Stimulated activated naive B cell treated with anti-CD40 and anti-IgM and Interleukin-4, amounts not matched to agents 10 μg/mL and 1 μg/mL and 100 μg/mL, for 72 hours (primary cell): ENCODE data around the gene DDX41.
A peak's percentile ranks its signal among the peaks of the same experiment; 100 is the strongest.

Experiments used
- ATAC-seq, 2 donors: fragments of 150-1000 bp; cut with Tn5 transposase; replicated peaks; 2 replicates each; pipeline ENCODE4 v1.10.0; 2021; ENCODE audit warnings: moderate library complexity in 1 of 2
- DNase-seq: peaks from one replicate; pipeline ENCODE4 v3.0.0; 2021
- H3K27ac Mint-ChIP-seq: one replicate; pipeline ENCODE4 v1.8.0; 2022; ENCODE audit warnings: mild to moderate bottlenecking, mixed read lengths
- H3K27me3 Mint-ChIP-seq, 2 donors: one replicate each; pipeline ENCODE4 v1.8.0; 2022; ENCODE audit warnings: mixed read lengths in 2 of 2
- H3K36me3 Mint-ChIP-seq, 2 donors: one replicate each; pipeline ENCODE4 v1.8.0; 2022; ENCODE audit warnings: mixed read lengths in 2 of 2, mild to moderate bottlenecking in 1 of 2
- H3K4me1 Mint-ChIP-seq, 2 donors: one replicate each; pipeline ENCODE4 v1.8.0; 2022; ENCODE audit warnings: mixed read lengths in 2 of 2, mild to moderate bottlenecking in 1 of 2
- H3K4me3 Mint-ChIP-seq, 2 donors: one replicate each; pipeline ENCODE4 v1.8.0; 2022; ENCODE audit warnings: mild to moderate bottlenecking in 2 of 2, mixed read lengths in 2 of 2, moderate library complexity in 1 of 2
- H3K9me3 Mint-ChIP-seq, 2 donors: one replicate each; pipeline ENCODE4 v1.8.0; 2022; ENCODE audit warnings: mixed read lengths in 2 of 2, mild to moderate bottlenecking in 1 of 2

DDX41 gene

GRCh38 chr5:177472460-177473442, 44.0 kb downstream of the DDX41 start:
- Mint-ChIP-seq H3K9me3 (no peaks in the 10 kb centered on the region), H3K36me3 (no peaks in the 10 kb centered on the region), H3K27ac (no peak overlapping the region), H3K4me1 (peaks cover 23 to 31% of the 10 kb centered on the region in 2 donors), H3K27me3 (peaks cover 8 to 11% of the 10 kb centered on the region in 2 donors), H3K4me3 (peak overlapping the region; percentile 41 to 69)
- DNase-seq (no peak), ATAC-seq (peak; percentile 58)

DNA sequence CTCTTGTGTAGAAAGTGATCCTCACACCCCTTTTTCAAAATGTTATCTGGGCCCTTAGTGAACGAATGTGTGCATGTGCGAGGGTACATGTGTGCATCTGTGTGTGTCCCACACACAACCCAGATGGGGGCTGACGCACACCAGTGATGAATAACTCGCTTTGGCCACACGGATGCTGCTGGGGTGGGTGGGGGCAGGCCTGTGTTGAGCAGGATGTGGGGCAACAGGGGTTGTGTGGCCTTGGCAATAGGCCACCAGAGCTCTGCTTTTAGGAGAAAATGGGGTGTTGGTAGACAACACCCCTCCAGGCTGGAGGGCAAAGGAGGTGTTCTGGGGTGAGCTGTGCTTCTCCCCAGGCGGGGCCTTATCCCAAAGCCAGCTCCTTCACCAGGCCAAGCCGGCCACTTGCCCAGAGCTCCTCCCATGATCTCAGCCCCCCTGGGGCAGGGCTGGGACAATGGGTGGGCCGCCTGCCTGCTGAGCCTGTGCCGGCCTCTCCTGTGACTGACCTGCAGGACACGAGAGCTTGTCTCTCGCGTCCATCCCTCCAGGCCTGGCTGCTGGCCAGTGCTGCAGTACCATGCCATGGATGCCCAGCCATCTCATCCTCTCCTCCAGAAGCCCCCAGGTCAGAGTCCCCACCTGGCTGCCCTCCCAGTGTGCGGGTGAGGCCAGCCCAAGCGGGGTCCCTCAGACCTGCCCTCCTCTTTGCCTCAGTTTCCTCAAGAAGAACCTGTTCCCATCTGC, 45.0 kb downstream of the DDX41 start:
- H3K4me3 Mint-ChIP-seq = peak overlapping the region; percentile 34 to 56
- H3K4me1 Mint-ChIP-seq = peaks cover 23 to 29% of the 10 kb centered on the region in 2 donors
- peaks cover 8 to 11% of the 10 kb centered on the region in 2 donors for H3K27me3 Mint-ChIP-seq

GRCh38 chr5:177470759-177471536, 45.8 kb downstream of the DDX41 start:
- DNase-seq = no peak
- peaks cover 21 to 22% of the 10 kb centered on the region in 2 donors for H3K4me1 Mint-ChIP-seq
- H3K27me3 Mint-ChIP-seq = peaks cover 8 to 11% of the 10 kb centered on the region in 2 donors
- H3K36me3 Mint-ChIP-seq = no peaks in the 10 kb centered on the region
- no peaks in the 10 kb centered on the region for H3K9me3 Mint-ChIP-seq
- H3K27ac Mint-ChIP-seq = no peak overlapping the region
- no peak overlapping the region for H3K4me3 Mint-ChIP-seq
- ATAC-seq = no peak

More for the DNA sequence above, 45.0 kb downstream of the DDX41 start:
- DNase-seq (no peak), ATAC-seq (no peak)
- no peak overlapping the region for H3K27ac Mint-ChIP-seq
- H3K36me3 Mint-ChIP-seq = no peaks in the 10 kb centered on the region
- no peaks in the 10 kb centered on the region for H3K9me3 Mint-ChIP-seq

DNA sequence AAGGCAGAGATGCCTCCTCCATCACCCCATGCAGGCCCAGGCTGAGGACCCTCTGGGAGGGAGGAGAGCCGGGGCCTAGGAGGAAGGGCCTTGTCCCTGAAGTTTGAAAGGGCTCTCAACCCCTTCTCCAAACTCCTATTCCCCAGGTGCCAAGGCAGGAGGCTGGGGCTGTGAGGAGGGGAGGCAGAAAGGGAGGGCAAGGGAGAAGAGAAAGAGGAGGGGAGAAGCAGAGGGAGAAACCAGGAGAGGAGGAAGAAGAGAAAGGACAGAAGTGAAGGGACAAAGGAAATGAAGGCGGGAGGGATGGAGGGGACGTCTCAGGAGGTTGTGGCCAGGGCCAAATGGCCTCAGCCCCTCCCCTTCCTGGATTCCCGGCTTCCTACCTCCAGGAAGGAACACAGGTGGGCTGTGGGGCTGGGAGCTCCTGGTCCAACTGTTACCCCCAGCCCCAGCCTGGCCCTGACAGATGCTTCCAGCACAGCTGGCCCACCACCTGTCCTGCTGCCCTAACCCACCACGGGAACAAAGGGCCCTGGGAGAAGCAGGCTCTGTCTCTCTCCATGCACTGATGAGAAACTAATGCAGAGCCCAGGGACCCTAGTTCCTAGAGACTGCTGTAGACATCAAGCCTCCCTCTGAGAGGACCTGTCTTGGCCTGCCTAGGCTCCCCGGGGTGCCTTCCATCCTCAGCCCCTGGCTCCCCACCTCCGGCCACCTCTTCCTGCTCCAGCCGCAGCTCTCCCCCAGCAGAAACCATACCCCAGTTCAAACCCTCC, 46.8 kb downstream of the DDX41 start:
- Mint-ChIP-seq H3K9me3 (no peaks in the 10 kb centered on the region), H3K36me3 (no peaks in the 10 kb centered on the region), H3K27me3 (peaks cover 8 to 11% of the 10 kb centered on the region in 2 donors), H3K4me3 (no peak overlapping the region), H3K4me1 (peaks cover 12 to 14% of the 10 kb centered on the region in 2 donors), H3K27ac (no peak overlapping the region)
- no peak for DNase-seq
- no peak for ATAC-seq

- Mint-ChIP-seq H3K27me3 (peaks cover 2 to 3% of the 10 kb centered on the region in 2 donors), H3K9me3 (no peaks in the 10 kb centered on the region), H3K4me3 (no peak overlapping the region), H3K27ac (no peak overlapping the region), H3K36me3 (no peaks in the 10 kb centered on the region), H3K4me1 (peaks cover 2 to 6% of the 10 kb centered on the region in 2 donors)
- no peak for ATAC-seq
- DNase-seq = no peak
These were observed 47.8 kb downstream of the DDX41 start for GRCh38 chr5:177468685-177469628.

DNA sequence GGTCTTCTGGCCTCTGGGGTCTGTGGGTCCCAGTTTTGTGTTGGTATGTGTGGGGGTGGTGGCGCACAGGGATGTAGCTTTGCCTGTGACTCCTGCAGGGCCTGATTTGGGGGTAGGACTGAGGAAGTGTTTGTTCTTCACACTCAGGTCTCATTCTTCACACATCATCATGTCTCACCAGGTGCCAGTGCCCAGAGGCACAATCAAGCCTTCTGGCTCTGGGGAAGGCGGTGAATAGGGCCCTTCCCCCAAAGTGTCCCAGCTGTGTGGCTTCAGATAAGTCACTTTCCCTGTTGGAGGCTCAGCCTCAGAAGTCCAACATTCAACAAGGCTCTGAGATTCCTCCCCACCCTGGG, 48.5 kb downstream of the DDX41 start:
- Mint-ChIP-seq H3K4me1 (peaks cover 0 to 4% of the 10 kb centered on the region in 2 donors), H3K9me3 (no peaks in the 10 kb centered on the region), H3K27ac (no peak overlapping the region), H3K36me3 (no peaks in the 10 kb centered on the region), H3K4me3 (no peak overlapping the region), H3K27me3 (no peaks in the 10 kb centered on the region)
- ATAC-seq (no peak), DNase-seq (no peak)

- Mint-ChIP-seq H3K9me3 (no peaks in the 10 kb centered on the region), H3K27me3 (no peaks in the 10 kb centered on the region), H3K4me1 (peaks cover 4 to 6% of the 10 kb centered on the region in 2 donors), H3K27ac (no peak overlapping the region), H3K4me3 (no peak overlapping the region), H3K36me3 (no peaks in the 10 kb centered on the region)
- DNase-seq (no peak), ATAC-seq (no peak)
These were observed 49.3 kb downstream of the DDX41 start for GRCh38 chr5:177467436-177467835.

DNA sequence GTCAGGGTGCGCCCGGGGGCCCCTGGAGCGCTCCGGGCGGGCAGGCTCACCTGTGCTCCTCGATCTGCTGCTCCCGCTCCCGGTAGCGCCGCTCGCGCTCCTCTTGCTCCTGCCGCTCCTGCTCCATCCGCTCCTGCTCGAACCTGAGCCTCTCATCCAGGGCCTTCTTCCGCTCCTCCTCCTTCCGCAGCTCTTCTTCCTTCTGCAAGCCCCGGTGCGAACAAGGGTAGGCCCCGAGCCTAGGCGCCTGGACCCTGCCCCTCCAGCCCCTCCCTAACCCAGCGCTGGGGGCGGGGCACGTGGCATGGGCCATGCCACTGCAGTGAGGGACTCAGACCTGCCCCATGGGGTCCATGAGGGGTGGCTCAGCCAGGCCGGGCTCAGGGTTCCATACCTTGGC, 49.9 kb downstream of the DDX41 start:
- H3K9me3 Mint-ChIP-seq = no peaks in the 10 kb centered on the region
- H3K27me3 Mint-ChIP-seq = no peaks in the 10 kb centered on the region
- peak overlapping the region; percentile 25 for H3K27ac Mint-ChIP-seq
- no peak for ATAC-seq
- no peak for DNase-seq
- no peaks in the 10 kb centered on the region for H3K36me3 Mint-ChIP-seq
- no peak overlapping the region for H3K4me3 Mint-ChIP-seq
- peaks cover 7 to 12% of the 10 kb centered on the region in 2 donors for H3K4me1 Mint-ChIP-seq

DNA sequence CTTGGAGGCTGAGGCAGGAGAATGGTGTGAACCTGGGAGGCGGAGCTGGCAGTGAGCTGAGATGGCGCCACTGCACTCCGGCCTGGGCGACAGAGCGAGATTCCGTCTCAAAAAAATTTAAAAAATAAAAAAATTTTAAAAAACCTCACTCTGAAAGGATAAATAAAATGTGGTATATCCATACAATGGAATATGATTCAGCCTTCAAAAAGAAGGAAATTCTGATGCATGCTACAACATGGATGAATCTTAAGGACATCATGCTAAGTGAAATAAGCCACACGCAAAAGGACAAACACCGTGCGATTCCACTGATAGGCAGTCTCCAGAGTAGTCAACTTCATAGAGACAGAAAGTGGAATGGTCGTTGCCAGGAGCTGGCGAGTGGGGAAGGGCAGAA, 51.7 kb downstream of the DDX41 start:
- Mint-ChIP-seq H3K9me3 (no peaks in the 10 kb centered on the region), H3K4me3 (no peak overlapping the region), H3K4me1 (peaks cover 9 to 17% of the 10 kb centered on the region in 2 donors), H3K27ac (no peak overlapping the region), H3K27me3 (peaks cover 4 to 6% of the 10 kb centered on the region in 2 donors), H3K36me3 (no peaks in the 10 kb centered on the region)
- DNase-seq = no peak
- ATAC-seq = no peak

- DNase-seq = no peak
- Mint-ChIP-seq H3K27me3 (peaks cover 4 to 6% of the 10 kb centered on the region in 2 donors), H3K4me1 (peaks cover 11 to 21% of the 10 kb centered on the region in 2 donors), H3K36me3 (no peaks in the 10 kb centered on the region), H3K4me3 (peak overlapping the region; percentile 49 to 65), H3K27ac (peak overlapping the region; percentile 84), H3K9me3 (no peaks in the 10 kb centered on the region)
- no peak for ATAC-seq
These were observed 54.6 kb downstream of the DDX41 start for GRCh38 chr5:177462021-177462670.
